ELF-1 (cell line): ENCODE results near the gene ZFYVE21.
A peak's percentile ranks its signal among the peaks of the same experiment; 100 is the strongest.

Experiments
- DNase-seq: peaks from one replicate; pipeline ENCODE4 v3.0.0-alpha.2; 2016; ENCODE audit warnings: low read depth, low spot score

ZFYVE21 gene

GRCh38 chr14:103705504-103706284 lies 9.9 kb upstream of the ZFYVE21 start:
- DNase-seq = no peak

GRCh38 chr14:103706551-103707328 lies 8.9 kb upstream of the ZFYVE21 start:
- no peak for DNase-seq

- DNase-seq = peak; percentile 28
These were observed 8.0 kb upstream of the ZFYVE21 start for GRCh38 chr14:103707329-103708263.

DNA sequence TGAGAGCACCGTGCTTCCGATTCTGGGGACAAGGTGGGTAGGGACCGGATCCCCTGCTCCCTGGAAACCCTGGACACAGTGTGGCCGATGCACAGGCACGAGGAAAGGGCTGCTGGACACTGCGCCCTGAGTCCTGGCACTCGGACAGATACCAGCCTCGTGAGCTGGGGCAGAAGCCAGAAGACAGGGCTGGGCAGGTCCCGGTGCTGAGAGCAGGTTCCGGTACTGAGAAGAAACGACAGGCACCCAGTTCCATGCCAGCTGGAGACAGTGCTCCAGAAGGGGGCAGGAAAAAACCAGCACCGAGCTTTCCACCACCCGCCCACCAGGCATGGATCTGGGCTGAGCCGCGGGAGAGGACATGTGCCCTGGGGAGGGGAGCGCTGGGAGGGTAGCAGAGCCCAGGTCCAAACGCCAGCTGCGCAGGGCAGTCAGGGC lies 6.8 kb upstream of the ZFYVE21 start:
- DNase-seq = no peak

GRCh38 chr14:103709814-103710213 lies 5.8 kb upstream of the ZFYVE21 start:
- DNase-seq = no peak

DNA sequence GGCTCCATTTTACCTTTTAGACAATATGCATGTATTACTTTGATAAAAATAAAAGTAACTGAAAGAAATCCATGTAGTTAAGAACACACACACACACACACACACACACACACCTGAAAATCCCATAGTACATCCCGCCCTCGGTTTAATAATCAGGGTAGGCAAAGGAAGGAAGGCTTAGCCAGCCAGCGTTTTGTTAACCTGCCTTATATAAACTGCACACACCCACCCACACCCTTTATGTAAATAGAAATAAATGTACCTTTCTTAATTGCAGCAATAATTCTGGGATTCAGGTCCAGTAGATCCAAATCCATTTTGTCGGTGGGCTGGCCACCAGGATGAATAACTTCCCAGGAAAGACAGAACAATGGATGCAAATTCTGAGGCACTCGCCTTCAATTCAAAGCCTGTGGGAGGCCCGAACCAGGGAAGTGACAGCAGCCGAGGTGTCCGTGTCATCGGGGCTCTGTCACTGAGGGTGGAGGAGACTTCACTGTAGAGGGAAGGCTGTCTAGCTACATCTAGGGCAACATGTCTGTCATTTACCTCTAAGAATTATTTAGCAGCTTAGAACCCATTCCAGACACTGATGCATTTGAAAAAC lies 4.7 kb upstream of the ZFYVE21 start:
- DNase-seq = no peak

GRCh38 chr14:103711516-103712431 lies 3.8 kb upstream of the ZFYVE21 start:
- no peak for DNase-seq

DNA sequence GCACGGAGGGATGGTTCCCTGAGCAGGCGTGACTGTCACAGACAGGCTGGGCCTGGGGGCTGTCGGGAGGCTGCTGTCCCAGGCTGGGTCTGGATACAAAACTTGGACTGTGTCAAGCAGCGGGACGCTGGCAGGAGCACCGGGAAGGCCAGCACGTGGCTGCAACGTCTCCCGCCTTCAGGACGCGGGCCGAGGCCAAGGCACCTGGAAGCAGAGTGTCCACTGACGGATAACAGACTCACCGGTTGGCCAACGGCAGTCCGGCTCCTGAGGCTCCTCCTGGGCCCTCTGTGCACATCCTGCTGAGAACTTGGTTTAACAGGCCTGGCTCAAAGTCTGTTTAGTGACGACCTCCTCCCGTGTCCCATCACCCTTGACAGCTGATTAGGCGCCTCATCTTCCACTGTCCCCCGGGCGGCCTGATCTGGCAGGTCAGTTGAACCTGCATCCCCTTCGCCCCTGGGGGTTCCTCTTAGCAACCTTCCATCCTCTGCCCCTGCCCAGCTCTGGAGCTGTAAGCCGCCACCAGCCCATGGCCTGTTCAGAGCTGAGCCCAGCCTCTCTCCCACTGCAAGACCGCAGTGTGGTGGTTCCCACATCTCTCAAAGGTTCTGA lies 2.9 kb upstream of the ZFYVE21 start:
- peak; percentile 51 for DNase-seq

- peak; percentile 44 for DNase-seq
These were observed 2.1 kb upstream of the ZFYVE21 start for GRCh38 chr14:103713304-103714062.

DNA sequence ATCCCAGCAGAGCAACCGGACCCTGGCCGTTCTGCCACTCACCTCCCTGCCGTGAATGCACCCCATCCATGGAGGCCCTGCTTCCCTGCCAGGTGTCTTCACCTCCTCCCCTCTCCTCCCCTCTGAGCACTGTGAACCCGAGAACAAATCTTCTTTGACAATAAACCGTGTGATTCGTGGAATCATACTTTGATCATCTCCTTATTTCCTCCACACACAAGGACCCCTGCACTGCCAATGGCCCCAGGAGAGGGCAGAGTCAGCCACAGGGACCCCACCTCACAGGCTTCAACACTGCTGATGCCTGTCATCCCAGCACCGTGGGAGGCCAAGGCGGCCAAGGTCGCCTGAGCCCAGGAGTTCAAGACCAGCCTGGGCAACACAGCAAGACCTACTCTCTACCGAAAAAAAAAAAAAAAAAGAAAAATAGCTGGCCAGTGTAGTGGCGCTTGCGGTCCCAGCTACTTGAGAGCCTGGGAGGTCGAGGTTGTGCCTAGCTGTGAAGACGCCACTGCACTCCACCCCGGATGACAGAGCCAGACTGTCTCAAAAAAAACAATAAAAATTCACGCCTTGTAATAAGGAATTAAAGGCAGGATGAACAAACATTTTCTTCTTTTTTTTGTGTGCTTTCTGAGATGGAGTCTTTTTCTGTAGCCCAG lies 1.4 kb upstream of the ZFYVE21 start:
- DNase-seq = no peak

- DNase-seq = no peak
These were observed 636 bp downstream of the ZFYVE21 start for GRCh38 chr14:103716091-103716801.

DNA sequence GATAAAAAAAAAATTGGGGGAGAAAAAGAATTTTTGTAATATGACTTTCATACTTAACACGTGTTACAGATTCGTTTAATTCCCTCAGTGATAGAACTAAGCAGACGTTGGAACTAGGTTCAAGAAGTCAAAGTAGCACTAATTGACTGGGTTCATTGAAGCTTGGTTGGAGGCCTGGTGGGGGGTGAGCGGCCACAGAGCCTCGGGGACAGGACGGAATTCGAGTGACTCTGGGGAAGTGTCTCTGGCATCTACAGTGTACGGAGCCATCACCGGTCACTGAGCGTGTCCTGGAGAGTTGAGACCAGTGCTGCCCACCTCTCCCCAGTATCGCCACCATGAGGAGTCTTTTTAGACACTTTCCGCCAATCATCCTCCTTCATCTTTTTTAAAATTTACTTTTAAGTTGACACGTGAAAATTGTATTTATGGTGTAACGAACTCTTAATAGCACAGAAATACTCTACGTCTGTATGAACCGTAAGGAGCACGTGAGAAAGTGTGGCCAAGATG lies 1.3 kb downstream of the ZFYVE21 start:
- DNase-seq = peak; percentile 47

- peak; percentile 29 for DNase-seq
These were observed 3.0 kb downstream of the ZFYVE21 start for GRCh38 chr14:103718572-103718971.

GRCh38 chr14:103719751-103720150 lies 4.1 kb downstream of the ZFYVE21 start:
- no peak for DNase-seq

- no peak for DNase-seq
These were observed 5.9 kb downstream of the ZFYVE21 start for GRCh38 chr14:103721334-103722120.

DNA sequence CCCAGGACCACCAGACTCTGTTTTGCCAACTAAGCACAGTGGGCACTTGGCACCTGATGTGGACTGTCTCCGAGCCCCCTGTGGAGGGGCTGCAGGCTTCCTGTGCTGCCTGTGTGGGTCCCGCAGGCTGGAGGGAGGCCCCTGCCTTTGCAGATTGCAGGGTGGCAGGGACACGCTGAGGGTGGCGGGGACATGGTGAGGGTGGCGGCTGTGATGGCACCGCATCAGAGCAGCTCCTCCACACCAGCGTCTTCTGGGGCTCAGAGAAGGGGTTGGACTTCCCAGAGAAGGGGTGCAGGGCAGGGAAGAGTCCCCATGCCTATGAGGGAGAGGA lies 8.1 kb downstream of the ZFYVE21 start:
- no peak for DNase-seq

GRCh38 chr14:103724116-103724515 lies 8.5 kb downstream of the ZFYVE21 start:
- DNase-seq = no peak
